ENCODE measurements around the gene SPTAN1.

SPTAN1 gene

GRCh38 chr9:128654481-128654880 lies 102.1 kb downstream of the SPTAN1 start:
- H3K79me2 ChIP-seq (ENCODE audit: low read length) = peaks cover 16% of the 10 kb centered on the region
- peaks cover 8% of the 10 kb centered on the region; the same call in 1 of the 2 replicates for H3F3A ChIP-seq (ENCODE audit: insufficient read depth, low read length)
- peaks cover 3% of the 10 kb centered on the region; the same call in 1 of the 2 replicates for H3K4me1 ChIP-seq (ENCODE audit: low read length)
- H3K9me3 ChIP-seq (replicated peaks; ENCODE audit: insufficient read depth, low read length) = no peaks in the 10 kb centered on the region
- H3K4me3 ChIP-seq (ENCODE audit: low read length) = no peak overlapping the region
- TF ChIP-seq CTCF (IDR thresholded peaks at IDR 0.05; ENCODE audit: low read length) (no peak), EZH2phosphoT487 (IDR thresholded peaks at IDR 0.05; ENCODE audit: low read length) (no peak), EZH2 (optimal IDR thresholded peaks at IDR 0.05; ENCODE audit: low read depth, low read length) (no peak)
- no peaks in the 10 kb centered on the region for H3K9me2 ChIP-seq (replicated peaks; ENCODE audit: insufficient read depth, low read length)
- no peak overlapping the region for H3K27ac ChIP-seq (ENCODE audit: low read length)
- H4K20me1 ChIP-seq (ENCODE audit: insufficient read depth, low read length) = no peaks in the 10 kb centered on the region
- H2AFZ ChIP-seq (ENCODE audit: low read length) = no peak overlapping the region
- H3K4me2 ChIP-seq (ENCODE audit: low read depth, low read length) = no peak overlapping the region
- H3K36me3 ChIP-seq (replicated peaks; ENCODE audit: insufficient read depth, low read length) = no peaks in the 10 kb centered on the region
- DNase-seq = no peak
- no peak overlapping the region for H3K9ac ChIP-seq (ENCODE audit: low read length)
- H3K27me3 ChIP-seq (replicated peaks; ENCODE audit: insufficient read depth, low read length) = no peaks in the 10 kb centered on the region

- H3K9me2 ChIP-seq (replicated peaks; ENCODE audit: insufficient read depth, low read length) = no peaks in the 10 kb centered on the region
- peak within 1 kb of the TSS; percentile 92 for H3K4me2 ChIP-seq (ENCODE audit: low read depth, low read length)
- peak within 1 kb of the TSS; percentile 97 for H3K9ac ChIP-seq (ENCODE audit: low read length)
- TF ChIP-seq EZH2 (optimal IDR thresholded peaks at IDR 0.05; ENCODE audit: low read depth, low read length) (no peak), EZH2phosphoT487 (IDR thresholded peaks at IDR 0.05; ENCODE audit: low read length) (no peak), CTCF (IDR thresholded peaks at IDR 0.05; ENCODE audit: low read length) (no peak)
- no peaks in the 10 kb centered on the region for H4K20me1 ChIP-seq (ENCODE audit: insufficient read depth, low read length)
- peak within 1 kb of the TSS; percentile 82 for H2AFZ ChIP-seq (ENCODE audit: low read length)
- peak; percentile 96 for DNase-seq
- peak within 1 kb of the TSS; percentile 77 for H3K4me3 ChIP-seq (ENCODE audit: low read length)
- no peaks in the 10 kb centered on the region for H3K9me3 ChIP-seq (replicated peaks; ENCODE audit: insufficient read depth, low read length)
- no peaks in the 10 kb centered on the region for H3K36me3 ChIP-seq (replicated peaks; ENCODE audit: insufficient read depth, low read length)
- no peaks in the 10 kb centered on the region for H3K27me3 ChIP-seq (replicated peaks; ENCODE audit: insufficient read depth, low read length)
- H3F3A ChIP-seq (ENCODE audit: insufficient read depth, low read length) = peaks cover 8% of the 10 kb centered on the region; the same call in 1 of the 2 replicates
- peaks cover 3% of the 10 kb centered on the region; the same call in 1 of the 2 replicates for H3K4me1 ChIP-seq (ENCODE audit: low read length)
- H3K79me2 ChIP-seq (ENCODE audit: low read length) = peaks cover 16% of the 10 kb centered on the region
- peak within 1 kb of the TSS; percentile 96 for H3K27ac ChIP-seq (ENCODE audit: low read length)
Observed at GRCh38 chr9:128656416-128657343, 104.3 kb downstream of the SPTAN1 start, which contains the start of gene DYNC2I2. DYNC2I2 (minus strand) TSS chr9:128656847; CDS start chr9:128656726, 121 bp downstream.

- DNase-seq = no peak
- peak overlapping the region; percentile 82 for H2AFZ ChIP-seq (ENCODE audit: low read length)
- no peaks in the 10 kb centered on the region for H3K36me3 ChIP-seq (replicated peaks; ENCODE audit: insufficient read depth, low read length)
- peaks cover 16% of the 10 kb centered on the region for H3K79me2 ChIP-seq (ENCODE audit: low read length)
- peak overlapping the region; percentile 77 for H3K4me3 ChIP-seq (ENCODE audit: low read length)
- peaks cover 8% of the 10 kb centered on the region; the same call in 1 of the 2 replicates for H3F3A ChIP-seq (ENCODE audit: insufficient read depth, low read length)
- no peaks in the 10 kb centered on the region for H3K27me3 ChIP-seq (replicated peaks; ENCODE audit: insufficient read depth, low read length)
- peak overlapping the region; percentile 97; the same call in 1 of the 2 replicates for H3K9ac ChIP-seq (ENCODE audit: low read length)
- H3K27ac ChIP-seq (ENCODE audit: low read length) = peak overlapping the region; percentile 96
- H3K9me2 ChIP-seq (replicated peaks; ENCODE audit: insufficient read depth, low read length) = no peaks in the 10 kb centered on the region
- no peak for TF ChIP-seq EZH2 (optimal IDR thresholded peaks at IDR 0.05; ENCODE audit: low read depth, low read length)
- no peak for TF ChIP-seq EZH2phosphoT487 (IDR thresholded peaks at IDR 0.05; ENCODE audit: low read length)
- TF ChIP-seq CTCF (IDR thresholded peaks at IDR 0.05; ENCODE audit: low read length) = no peak
- peaks cover 3% of the 10 kb centered on the region; the same call in 1 of the 2 replicates for H3K4me1 ChIP-seq (ENCODE audit: low read length)
- peak overlapping the region; percentile 92 for H3K4me2 ChIP-seq (ENCODE audit: low read depth, low read length)
- H3K9me3 ChIP-seq (replicated peaks; ENCODE audit: insufficient read depth, low read length) = no peaks in the 10 kb centered on the region
- no peaks in the 10 kb centered on the region for H4K20me1 ChIP-seq (ENCODE audit: insufficient read depth, low read length)
Observed at GRCh38 chr9:128657344-128657704, 104.9 kb downstream of the SPTAN1 start.
